Immature natural killer cell (primary cell): Measurements from ENCODE around the gene CYCS. TPM values are rescaled to one million over a fixed set of nuclear protein-coding genes. Genes with fewer than 3 reads are reported as not detected.

Experiments
- DNase-seq, 3 donors: peaks; one replicate each; pipeline ENCODE4 v3.0.0; 2022; ENCODE audit warnings: mixed read lengths in 1 of 3
- H3K27ac Mint-ChIP-seq, 6 donors: one replicate each; pipeline ENCODE4 v1.8.0; 2020; ENCODE audit warnings: mixed read lengths in 6 of 6, mild to moderate bottlenecking in 5 of 6, inconsistent platforms in 4 of 6, moderate library complexity in 3 of 6
- H3K27me3 Mint-ChIP-seq, 3 donors: one replicate each; pipeline ENCODE4 v1.8.0; 2020 to 2021; ENCODE audit warnings: low read depth in 3 of 3, mild to moderate bottlenecking in 3 of 3, mixed read lengths in 3 of 3, moderate library complexity in 3 of 3, inconsistent platforms in 1 of 3
- H3K36me3 Mint-ChIP-seq, 3 donors: one replicate each; pipeline ENCODE4 v1.8.0; 2020; ENCODE audit warnings: mixed read lengths in 3 of 3, inconsistent platforms in 2 of 3, mild to moderate bottlenecking in 2 of 3
- H3K4me1 Mint-ChIP-seq, 2 donors: one replicate each; pipeline ENCODE4 v1.8.0; 2020; ENCODE audit warnings: inconsistent platforms in 2 of 2, mild to moderate bottlenecking in 2 of 2, mixed read lengths in 2 of 2, moderate library complexity in 1 of 2
- H3K4me3 Mint-ChIP-seq, 5 donors: one replicate each; pipeline ENCODE4 v1.8.0; 2020; ENCODE audit warnings: mild to moderate bottlenecking in 5 of 5, mixed read lengths in 5 of 5, inconsistent platforms in 3 of 5, moderate library complexity in 3 of 5
- H3K9me3 Mint-ChIP-seq, 6 donors: one replicate each; pipeline ENCODE4 v1.8.0; 2020; ENCODE audit warnings: mild to moderate bottlenecking in 6 of 6, mixed read lengths in 6 of 6, inconsistent platforms in 4 of 6, moderate library complexity in 3 of 6
- polyA plus RNA-seq, 3 donors: library from polyadenylated mRNA; unstranded; fragments of 300-500 nt; fragmentation: Illumina TruSeq; gene quantifications; one replicate each; pipeline ENCODE4 v1.2.3, GENCODE V29; 2021

The CYCS gene
- polyA plus RNA-seq, 3 donors from 2014 or later = 142 to 264 (median 186) TPM

- no peaks in the 10 kb centered on the region for H3K36me3 Mint-ChIP-seq
- H3K4me1 Mint-ChIP-seq = no peaks in the 10 kb centered on the region
- H3K9me3 Mint-ChIP-seq = no peaks in the 10 kb centered on the region
- no peak overlapping the region for H3K4me3 Mint-ChIP-seq
- no peak for DNase-seq
- H3K27ac Mint-ChIP-seq = no peak overlapping the region
- peaks cover 0 to 5% (median 4%) of the 10 kb centered on the region in 3 donors for H3K27me3 Mint-ChIP-seq
Observed at GRCh38 chr7:25075459-25075858, 49.6 kb downstream of the CYCS start.

- Mint-ChIP-seq H3K27me3 (peaks cover 0 to 8% (median 5%) of the 10 kb centered on the region in 3 donors), H3K4me1 (no peaks in the 10 kb centered on the region), H3K27ac (no peak overlapping the region), H3K9me3 (no peaks in the 10 kb centered on the region), H3K4me3 (no peak overlapping the region), H3K36me3 (no peaks in the 10 kb centered on the region)
- DNase-seq = no peak
Observed at GRCh38 chr7:25073451-25073850, 51.6 kb downstream of the CYCS start.

Other genes starting within 250 kb of the CYCS start
- gene OSBPL3, start 145.1 kb downstream of the CYCS start, polyA plus RNA-seq = 10 to 100 TPM in 1 of 3 donors, 1 to 10 TPM in 2; 6.4 to 20.0 (median 8.5) TPM
- not detected for gene NPVF, start 103.2 kb upstream of the CYCS start, polyA plus RNA-seq